SH-SY5Y (cell line): ENCODE measurements around the gene MTMR6.

Experiments used
- GATA2 ChIP-seq: IDR thresholded peaks from 2 replicates; pipeline ENCODE4 v1.6.1; 2011; ENCODE audit warnings: mild to moderate bottlenecking, low read depth, low read length
- GATA3 ChIP-seq: IDR thresholded peaks from 2 replicates; pipeline ENCODE4 v1.6.1; 2011; ENCODE audit warnings: low read depth, mild to moderate bottlenecking, low read length, moderate library complexity

DNA sequence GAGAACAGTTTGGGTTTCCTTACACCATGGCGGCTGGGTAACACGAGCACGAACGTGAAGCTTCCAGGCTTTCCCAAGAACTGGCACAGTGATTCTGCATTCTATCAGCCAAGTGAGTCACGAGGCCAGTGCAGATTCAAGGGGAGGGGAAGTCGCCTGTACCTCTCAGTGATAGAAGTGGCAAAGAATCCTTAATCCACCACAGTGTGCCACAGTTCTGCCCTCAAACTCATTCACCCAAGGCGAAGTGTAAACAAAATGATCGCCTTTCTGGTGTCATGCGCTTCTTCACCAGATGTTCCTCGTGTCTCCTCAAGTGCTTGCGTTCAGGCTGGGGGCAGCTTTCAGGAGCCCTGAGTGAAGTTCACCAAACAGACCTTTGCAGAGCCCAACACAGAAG lies 90.3 kb downstream of the MTMR6 start:
- TF ChIP-seq GATA3 (no peak), GATA2 (no peak)
